ENCODE data around the gene WEE1. TPM values are rescaled to one million over a fixed set of nuclear protein-coding genes. Genes with fewer than 3 reads are reported as not detected.
"Not testable (repeated sequence)": the region's sequence is repeated elsewhere in the genome, so short reads cannot be mapped to it uniquely, and the experiment has no call there.

WEE1 gene
- total and polyA plus RNA-seq, 2 experiments from 2014 or later, result 92.5 to 95.9 TPM

- no peak for DNase-seq (ENCODE audit: low read depth in 1 of 2, low spot score in 1 of 2)
- Histone ChIP-seq H3K9me3 (ENCODE audit: low read depth) (no peaks in the 10 kb centered on the region), H3K4me3 (no peak overlapping the region), H3K36me3 (no peaks in the 10 kb centered on the region), H3K4me1 (ENCODE audit: low read depth) (no peaks in the 10 kb centered on the region), H3K27me3 (no peaks in the 10 kb centered on the region), H3K27ac (no peak overlapping the region)
- TF ChIP-seq, protein P1, sequence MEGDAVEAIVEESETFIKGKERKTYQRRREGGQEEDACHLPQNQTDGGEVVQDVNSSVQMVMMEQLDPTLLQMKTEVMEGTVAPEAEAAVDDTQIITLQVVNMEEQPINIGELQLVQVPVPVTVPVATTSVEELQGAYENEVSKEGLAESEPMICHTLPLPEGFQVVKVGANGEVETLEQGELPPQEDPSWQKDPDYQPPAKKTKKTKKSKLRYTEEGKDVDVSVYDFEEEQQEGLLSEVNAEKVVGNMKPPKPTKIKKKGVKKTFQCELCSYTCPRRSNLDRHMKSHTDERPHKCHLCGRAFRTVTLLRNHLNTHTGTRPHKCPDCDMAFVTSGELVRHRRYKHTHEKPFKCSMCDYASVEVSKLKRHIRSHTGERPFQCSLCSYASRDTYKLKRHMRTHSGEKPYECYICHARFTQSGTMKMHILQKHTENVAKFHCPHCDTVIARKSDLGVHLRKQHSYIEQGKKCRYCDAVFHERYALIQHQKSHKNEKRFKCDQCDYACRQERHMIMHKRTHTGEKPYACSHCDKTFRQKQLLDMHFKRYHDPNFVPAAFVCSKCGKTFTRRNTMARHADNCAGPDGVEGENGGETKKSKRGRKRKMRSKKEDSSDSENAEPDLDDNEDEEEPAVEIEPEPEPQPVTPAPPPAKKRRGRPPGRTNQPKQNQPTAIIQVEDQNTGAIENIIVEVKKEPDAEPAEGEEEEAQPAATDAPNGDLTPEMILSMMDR (IDR thresholded peaks at IDR 0.05; ENCODE audit: low read depth, low read length), result no peak
Measured at GRCh38 chr11:9619971-9620370, 46.5 kb downstream of the WEE1 start.

DNA sequence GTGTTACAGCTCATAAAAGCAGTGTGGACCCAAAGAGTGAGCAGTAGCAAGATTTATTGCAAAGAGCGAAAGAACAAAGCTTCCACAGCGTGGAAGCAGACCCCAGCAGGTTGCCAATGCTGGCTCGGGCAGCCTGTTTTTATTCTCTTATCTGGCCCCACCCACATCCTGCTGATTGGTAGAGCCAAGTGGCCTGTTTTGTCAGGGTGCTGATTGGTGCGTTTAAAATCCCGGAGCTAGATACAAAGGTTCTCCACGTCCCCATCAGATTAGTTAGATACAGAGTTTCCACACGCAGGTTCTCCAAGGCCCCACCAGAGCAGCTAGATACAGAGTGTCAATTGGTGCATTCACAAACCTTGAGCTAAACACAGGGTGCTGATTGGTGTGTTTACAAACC lies 48.9 kb downstream of the WEE1 start:
- not testable (repeated sequence) for H3K4me1 ChIP-seq (ENCODE audit: low read depth); H3K36me3 ChIP-seq; H3K9me3 ChIP-seq (ENCODE audit: low read depth); H3K27ac ChIP-seq; DNase-seq (ENCODE audit: low read depth in 1 of 2, low spot score in 1 of 2); H3K27me3 ChIP-seq; H3K4me3 ChIP-seq

GRCh38 chr11:9623053-9623452 lies 49.6 kb downstream of the WEE1 start:
- DNase-seq (ENCODE audit: low read depth in 1 of 2, low spot score in 1 of 2); H3K36me3 ChIP-seq; H3K27me3 ChIP-seq; H3K4me3 ChIP-seq; H3K27ac ChIP-seq; H3K9me3 ChIP-seq (ENCODE audit: low read depth); H3K4me1 ChIP-seq (ENCODE audit: low read depth): not testable (repeated sequence)

DNA sequence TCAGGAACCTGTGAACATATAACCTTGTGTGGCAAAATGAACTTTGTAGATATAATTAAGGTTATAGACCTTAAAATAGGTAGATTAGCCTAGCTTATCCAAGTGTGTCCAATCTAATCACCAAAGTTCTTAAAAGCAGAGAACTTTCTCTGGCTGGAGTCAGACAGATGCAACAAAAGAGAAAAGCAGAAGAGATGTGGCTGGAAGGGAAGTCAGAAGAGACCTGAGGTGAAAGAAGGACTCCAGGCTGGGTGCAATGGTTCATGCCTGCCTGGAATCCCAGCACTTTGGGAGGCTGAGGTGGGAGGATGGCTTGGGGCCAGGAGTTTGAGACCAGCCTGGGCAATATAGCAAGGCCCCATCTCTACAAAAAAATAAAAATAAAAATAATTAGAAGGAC lies 51.0 kb downstream of the WEE1 start:
- no peak overlapping the region for H3K4me3 ChIP-seq
- H3K9me3 ChIP-seq (ENCODE audit: low read depth), result no peaks in the 10 kb centered on the region
- TF ChIP-seq, protein P1 (IDR thresholded peaks at IDR 0.05; ENCODE audit: low read depth, low read length), result no peak
- no peak overlapping the region for H3K27ac ChIP-seq
- peaks cover 9% of the 10 kb centered on the region for H3K4me1 ChIP-seq (ENCODE audit: low read depth)
- H3K36me3 ChIP-seq, result no peaks in the 10 kb centered on the region
- DNase-seq (ENCODE audit: low read depth in 1 of 2, low spot score in 1 of 2), result no peak
- no peaks in the 10 kb centered on the region for H3K27me3 ChIP-seq

GRCh38 chr11:9625162-9625561 lies 51.7 kb downstream of the WEE1 start:
- Histone ChIP-seq H3K9me3 (ENCODE audit: low read depth) (no peaks in the 10 kb centered on the region), H3K4me1 (ENCODE audit: low read depth) (peaks cover 9% of the 10 kb centered on the region), H3K36me3 (no peaks in the 10 kb centered on the region), H3K27me3 (no peaks in the 10 kb centered on the region), H3K27ac (no peak overlapping the region), H3K4me3 (no peak overlapping the region)
- TF ChIP-seq, protein P1 (IDR thresholded peaks at IDR 0.05; ENCODE audit: low read depth, low read length), result no peak
- no peak for DNase-seq (ENCODE audit: low read depth in 1 of 2, low spot score in 1 of 2)

- TF ChIP-seq, protein P1 (IDR thresholded peaks at IDR 0.05; ENCODE audit: low read depth, low read length), result no peak
- H3K4me3 ChIP-seq, result no peak overlapping the region
- peaks cover 9% of the 10 kb centered on the region for H3K4me1 ChIP-seq (ENCODE audit: low read depth)
- no peaks in the 10 kb centered on the region for H3K36me3 ChIP-seq
- DNase-seq (ENCODE audit: low read depth in 1 of 2, low spot score in 1 of 2), result no peak
- H3K27me3 ChIP-seq, result no peaks in the 10 kb centered on the region
- no peak overlapping the region for H3K27ac ChIP-seq
- no peaks in the 10 kb centered on the region for H3K9me3 ChIP-seq (ENCODE audit: low read depth)
Measured at GRCh38 chr11:9625728-9626127, 52.3 kb downstream of the WEE1 start.

All from cardiac muscle cell (in vitro differentiated cells and primary cell).